Myometrial cell (primary cell): ENCODE measurements around the gene SPATA16. TPM values are rescaled to one million over a fixed set of nuclear protein-coding genes. Genes with fewer than 3 reads are reported as not detected.

Experiments
- total RNA-seq: library from RNA; depleted of rRNA; stranded (reverse); fragments of >200 nt; gene quantifications from 2 replicates; pipeline ENCODE4 v1.2.3, GENCODE V29; 2015

Gene SPATA16, protein sequence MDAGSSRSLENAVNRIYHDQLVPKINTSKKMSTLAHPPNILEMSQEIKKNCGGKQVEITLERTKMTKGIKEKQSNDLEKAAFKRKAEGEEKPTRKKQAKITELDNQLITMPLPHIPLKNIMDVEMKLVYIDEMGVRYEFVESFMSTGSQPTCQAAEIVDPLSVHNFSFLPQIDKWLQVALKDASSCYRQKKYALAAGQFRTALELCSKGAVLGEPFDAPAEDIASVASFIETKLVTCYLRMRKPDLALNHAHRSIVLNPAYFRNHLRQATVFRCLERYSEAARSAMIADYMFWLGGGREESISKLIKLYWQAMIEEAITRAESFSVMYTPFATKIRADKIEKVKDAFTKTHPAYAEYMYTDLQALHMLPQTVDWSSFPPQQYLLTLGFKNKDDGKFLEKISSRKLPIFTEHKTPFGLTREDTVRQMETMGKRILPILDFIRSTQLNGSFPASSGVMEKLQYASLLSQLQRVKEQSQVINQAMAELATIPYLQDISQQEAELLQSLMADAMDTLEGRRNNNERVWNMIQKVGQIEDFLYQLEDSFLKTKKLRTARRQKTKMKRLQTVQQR
- total RNA-seq = not detected in 2 replicates

GRCh38 chr3:173140986-173141385 is at the start of gene SPATA16:
Gene SPATA16 (minus strand): TSS chr3:173141235. CDS start chr3:173117731, 23,504 bp downstream.

